Prostate gland (tissue), 1 donor: ENCODE results near the gene ZNF423.

ENCODE experiments used
- POLR2A ChIP-seq: fragments of 450-650 bp; IDR thresholded peaks from one replicate; pipeline ENCODE4 v1.6.1; 2016; ENCODE audit warnings: antibody characterized with exemption, mild to moderate bottlenecking
- POLR2AphosphoS5 ChIP-seq: sonication (generic); formaldehyde crosslinking; IDR thresholded peaks from one replicate; pipeline ENCODE4 v1.6.1; 2017; ENCODE audit warnings: antibody characterized with exemption

DNA sequence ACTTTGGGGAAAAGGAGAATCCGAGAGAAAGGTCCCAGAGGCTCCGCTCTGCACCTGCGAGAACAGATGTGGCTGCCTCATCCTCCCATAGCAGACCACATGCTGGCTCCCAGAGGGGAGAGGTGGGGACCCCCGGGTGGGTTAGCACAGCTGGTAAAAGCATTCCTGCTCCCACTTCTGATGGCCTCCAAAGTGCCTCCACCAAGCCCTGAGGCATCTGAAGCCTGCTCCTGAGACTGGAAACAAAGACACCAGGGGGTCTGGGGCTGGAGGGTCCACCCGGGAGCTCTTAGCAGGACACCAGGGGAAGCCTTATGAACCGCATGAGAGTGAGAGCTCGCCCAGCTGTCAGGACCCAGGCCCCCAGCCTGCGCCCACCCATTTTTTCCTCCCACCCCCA lies 46.4 kb downstream of the ZNF423 start:
- TF ChIP-seq POLR2A (no peak), POLR2AphosphoS5 (no peak)
